Amniotic stem cell (primary cell): ENCODE data around the gene ACER2.

Experiments used
- DNase-seq: peaks from one replicate; lab custom pipeline; 2025; lab: John Stamatoyannopoulos, UW

Gene ACER2

DNA sequence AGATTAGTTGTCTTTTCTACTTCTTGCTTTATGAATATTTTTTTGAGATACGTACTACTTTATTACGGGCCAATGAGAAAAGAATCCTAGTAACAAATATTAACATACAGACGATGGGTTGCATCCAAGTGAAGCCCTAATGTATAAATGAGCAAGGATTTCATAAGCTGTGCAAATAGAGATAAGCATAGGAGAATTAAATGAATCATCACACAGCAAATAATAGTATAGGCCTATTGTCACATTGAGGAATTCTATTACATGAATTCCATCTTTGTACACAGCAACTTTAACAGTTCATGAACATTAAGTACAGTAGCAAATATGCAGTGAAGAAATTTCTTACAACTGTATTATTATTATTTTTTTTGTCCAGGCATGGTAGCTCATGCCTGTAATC is 78.0 kb downstream of the ACER2 start:
- DNase-seq = no peak

DNA sequence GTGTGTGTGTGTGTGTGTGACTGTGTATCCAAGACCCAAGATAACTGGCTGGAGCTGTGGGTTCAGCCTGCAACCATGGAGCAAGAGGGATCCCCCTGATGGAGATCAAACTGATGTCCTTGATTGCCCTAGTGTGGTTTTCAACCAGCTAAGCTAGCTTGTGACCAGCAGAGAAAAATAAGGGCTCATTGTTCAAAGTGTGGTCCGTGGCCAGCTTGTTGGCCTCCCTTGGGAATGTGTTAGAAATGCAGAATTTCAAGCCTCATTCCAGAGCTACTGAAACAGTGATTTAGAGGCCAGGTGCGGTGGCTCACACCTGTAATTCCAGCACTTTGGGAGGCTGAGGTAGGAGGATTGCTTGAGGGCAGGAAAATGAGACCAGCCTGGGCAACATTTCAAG is 79.9 kb downstream of the ACER2 start:
- DNase-seq = no peak

DNA sequence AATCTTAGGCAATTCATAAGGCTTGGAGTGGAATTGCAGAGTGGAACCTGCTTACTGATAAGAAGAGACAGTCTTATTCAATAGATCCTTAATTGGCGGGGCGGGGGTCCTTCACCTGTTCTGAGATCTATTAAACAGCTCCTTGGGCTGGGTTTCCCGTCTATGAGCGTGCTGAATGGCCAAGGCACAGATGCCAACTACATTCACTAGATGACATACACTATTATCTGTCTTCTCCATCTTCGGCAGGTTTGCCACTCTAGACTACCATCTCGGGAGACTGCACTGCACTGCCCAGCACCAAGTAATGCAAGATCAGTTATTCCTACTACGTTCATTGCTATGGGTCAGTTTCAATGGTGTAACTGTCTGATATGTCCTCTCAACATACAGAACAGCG is 81.5 kb downstream of the ACER2 start:
- no peak for DNase-seq

DNA sequence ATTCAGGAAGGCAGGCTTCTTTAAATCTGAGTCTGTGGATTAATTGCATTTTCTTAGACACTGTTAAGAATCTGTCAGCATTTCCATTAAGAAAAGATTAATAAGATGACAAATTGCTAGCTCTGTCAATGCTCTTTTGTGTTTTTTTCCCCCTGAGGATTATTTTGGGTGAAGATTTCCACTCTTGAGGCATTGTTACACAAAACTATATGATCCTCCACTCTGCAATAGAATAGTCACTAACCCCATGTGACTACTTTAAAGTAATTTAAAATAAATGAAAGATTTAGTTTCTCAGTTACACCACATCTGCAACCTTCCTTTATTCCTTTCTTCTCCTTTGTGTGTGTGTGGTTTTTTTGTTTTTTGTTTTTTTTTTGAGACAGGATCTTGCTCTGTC is 82.0 kb downstream of the ACER2 start:
- DNase-seq = no peak

DNA sequence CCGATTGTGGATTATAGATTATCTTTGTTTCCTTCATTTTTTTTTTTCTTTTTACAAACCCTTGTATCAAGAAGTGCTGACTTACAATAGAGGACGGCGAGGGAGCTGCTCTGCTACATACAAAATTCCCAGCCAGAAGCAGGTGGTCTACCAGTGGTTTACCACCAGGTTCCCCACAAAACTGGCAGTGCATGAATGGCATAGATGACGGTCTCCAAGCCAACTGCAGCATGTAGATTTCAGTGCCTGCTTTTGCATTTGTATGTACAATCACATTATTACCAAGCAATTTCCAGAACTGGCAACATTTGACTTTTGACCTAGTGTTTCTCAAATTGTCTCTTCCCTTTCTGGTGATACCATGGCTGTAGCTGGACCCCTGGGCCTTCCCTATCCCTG is 84.0 kb downstream of the ACER2 start:
- DNase-seq = no peak

DNA sequence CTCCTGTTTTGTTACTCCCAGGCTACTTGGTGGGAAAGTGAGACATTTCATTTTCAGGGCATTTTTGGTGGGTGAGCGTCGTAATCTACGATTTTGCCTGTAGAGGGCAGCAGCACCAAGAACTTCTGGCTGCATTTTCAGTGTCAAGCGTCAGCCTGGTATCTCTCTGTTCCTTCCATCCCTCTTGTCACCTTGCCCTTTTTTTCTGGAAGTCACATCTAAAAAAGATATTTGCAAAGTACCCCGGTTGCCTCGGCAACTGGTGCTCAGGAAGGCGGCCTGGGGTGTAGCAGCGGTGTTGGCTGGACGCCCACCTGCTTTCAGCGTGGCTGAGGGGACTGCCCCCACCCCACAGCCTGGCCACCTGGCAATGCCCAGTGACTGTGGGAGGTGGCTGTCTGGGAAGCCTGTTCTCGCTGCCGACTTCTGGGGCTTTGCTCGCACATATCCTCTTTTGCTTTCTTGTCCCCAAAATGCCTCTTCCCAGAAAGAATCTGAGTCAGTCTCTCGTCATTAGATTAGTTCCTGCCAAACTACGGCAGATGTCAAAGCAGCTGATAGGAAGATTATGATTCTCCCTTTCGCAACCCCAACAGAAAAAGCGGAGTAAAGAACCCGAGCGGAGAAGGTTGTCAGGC is 84.5 kb downstream of the ACER2 start:
- DNase-seq = peak; percentile 7

DNA sequence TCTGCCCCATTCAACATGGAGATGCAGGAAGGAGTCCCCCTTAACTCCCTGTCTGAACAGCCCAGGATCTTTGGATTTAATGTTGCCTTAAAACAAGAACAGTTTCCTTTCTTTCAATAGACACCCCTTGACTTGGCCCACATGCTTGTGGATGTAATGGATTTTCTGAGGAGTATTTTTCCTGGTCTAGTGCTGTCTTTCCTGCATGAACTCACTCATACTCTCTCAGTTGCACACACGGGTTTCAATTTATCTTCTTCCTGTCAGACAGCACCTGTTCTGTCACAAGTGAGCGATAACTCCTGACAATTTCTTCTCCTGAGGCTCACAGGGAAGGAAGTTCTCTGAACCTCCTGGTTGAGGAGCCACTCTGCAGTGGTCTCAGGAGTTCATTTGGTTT is 85.1 kb downstream of the ACER2 start:
- no peak for DNase-seq

DNA sequence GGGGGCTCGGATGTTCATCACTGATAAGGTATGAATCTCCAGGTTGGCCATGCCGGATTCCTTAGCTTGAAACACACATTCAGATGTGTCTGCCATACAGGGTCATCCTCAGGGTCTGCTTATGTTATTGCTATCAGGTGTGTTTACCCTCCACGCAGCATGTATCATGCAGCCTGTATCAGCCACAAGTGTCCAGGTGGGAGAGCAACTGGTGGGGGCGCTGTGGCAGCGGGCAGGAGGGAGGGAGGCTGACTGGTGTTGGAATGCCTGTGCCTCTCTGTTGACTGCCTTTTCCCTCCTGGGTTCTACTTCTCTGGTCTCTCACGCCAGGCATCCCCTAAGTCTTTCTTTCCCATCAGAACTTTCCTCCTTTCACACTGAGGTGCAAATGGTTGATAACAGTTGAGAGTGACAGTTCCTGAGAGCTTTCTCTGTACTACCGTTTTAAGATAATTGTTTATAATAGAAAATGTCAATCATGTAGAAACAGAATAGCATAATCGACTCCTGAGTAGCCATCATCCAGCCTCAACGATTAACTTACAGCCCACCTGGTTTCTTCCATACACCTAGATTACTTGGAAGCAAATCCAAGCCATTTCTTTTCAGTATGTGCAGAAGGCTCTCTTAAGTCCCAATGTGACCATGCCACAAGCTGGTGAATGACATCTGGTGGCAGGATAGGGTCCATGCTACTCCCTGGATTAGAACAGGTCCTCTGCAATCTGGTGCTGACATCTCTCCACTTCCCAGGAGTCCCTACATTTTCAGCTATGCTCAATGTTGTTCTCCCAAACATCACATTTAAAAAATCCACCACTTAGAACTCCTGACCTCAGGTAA is 86.6 kb downstream of the ACER2 start:
- no peak for DNase-seq

DNA sequence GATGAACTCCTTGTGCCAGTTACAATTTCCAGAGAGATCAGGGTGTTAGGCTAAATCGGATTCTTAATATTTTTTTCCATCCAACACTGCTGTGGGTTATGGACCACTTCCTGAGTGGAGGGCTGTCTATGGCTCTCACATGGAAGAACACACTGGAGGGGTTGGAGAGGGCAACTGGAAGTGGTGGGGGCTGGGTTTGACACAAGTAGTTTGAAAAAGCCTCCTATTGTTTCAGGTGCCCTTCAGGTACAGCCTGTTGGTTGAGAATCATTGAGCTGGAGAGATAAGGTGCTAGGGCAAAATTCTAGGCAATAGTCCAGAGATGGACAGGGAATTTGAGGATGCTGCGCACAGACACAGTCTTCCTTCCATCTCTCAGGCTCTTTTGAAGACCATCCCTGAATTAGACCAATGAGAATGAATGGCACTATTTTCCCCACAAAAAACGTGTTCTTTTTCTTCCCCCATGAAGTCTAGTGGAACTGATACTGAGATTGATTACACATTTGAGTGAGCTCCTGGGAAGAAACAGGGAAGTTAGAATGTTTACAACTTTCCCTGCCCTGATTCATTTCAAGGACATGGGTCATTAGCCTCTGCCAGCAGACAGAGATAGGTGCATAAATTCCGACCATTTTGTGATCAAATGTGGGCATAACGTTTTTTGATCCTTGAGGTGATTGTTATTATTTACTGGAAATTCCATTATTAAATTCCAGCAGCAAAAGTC is 87.7 kb downstream of the ACER2 start:
- DNase-seq = no peak

DNA sequence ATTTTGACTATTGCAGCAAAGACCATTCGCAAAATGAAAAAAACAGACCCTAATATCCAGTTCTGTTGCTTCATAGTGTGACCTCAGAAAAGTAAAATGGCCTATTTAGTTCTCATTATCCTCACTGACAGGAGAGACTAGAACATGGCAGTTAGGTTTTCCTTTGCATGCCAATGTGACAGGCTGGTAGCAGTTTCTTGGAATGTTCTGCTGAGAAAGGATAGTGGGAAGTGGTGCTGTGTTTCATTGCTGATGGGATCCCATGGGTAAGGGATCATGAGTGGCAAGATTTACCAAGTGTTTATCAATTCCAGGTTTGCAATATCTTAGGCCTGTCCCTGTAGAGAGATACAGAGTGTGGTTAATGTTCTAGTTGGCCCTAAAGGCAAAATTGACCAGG is 88.5 kb downstream of the ACER2 start:
- DNase-seq = no peak

DNA sequence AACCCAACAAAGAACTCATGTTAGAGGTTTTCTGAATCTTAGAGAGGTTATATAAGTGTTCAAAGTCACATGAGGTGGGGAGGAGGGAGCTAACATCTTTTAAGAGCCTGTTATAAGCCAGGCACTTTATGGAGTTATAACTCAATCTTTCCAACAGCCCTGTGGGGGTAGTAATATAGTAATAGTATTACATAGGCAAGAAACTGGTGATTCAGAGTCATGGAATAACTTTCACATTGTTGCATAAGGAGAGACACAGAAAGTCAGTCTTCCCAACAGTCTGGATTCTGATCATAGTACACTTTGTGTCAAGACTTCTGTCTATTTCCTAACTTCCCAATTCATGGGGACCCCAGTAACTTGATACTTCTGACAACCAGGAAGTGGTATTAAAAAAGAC is 89.2 kb downstream of the ACER2 start:
- DNase-seq = no peak
